GM12874 (cell line): Measurements from ENCODE around the gene C3AR1.

Experiments
- TF ChIP-seq, protein P1 (sequence below): IDR thresholded peaks from 2 replicates; pipeline ENCODE4 v1.5.1; 2011; ENCODE audit warnings: low read depth, mild to moderate bottlenecking, control low read depth, low read length, moderate library complexity; ENCODE audit not compliant: insufficient read depth

Gene C3AR1

DNA sequence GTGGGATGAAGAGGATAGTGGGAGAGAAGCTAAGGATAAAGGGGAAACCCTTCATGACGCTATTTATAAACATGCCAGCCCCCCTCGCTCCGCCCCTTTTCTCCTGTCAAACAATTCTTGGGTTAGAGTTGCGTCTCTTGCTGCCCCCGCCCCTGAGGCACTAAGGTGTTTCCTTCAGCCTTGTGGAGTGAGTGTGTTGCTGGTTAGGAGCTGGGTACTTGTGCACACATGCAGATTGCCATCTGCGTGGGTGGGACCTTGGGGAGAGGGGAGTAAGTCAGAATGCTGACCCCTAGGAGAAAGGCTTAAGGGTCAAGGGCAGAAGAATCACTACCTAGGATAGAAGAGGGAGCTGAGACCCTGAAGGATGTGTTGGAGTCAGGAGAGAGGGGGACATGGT lies 28.2 kb downstream of the C3AR1 start:
- TF ChIP-seq, protein P1, sequence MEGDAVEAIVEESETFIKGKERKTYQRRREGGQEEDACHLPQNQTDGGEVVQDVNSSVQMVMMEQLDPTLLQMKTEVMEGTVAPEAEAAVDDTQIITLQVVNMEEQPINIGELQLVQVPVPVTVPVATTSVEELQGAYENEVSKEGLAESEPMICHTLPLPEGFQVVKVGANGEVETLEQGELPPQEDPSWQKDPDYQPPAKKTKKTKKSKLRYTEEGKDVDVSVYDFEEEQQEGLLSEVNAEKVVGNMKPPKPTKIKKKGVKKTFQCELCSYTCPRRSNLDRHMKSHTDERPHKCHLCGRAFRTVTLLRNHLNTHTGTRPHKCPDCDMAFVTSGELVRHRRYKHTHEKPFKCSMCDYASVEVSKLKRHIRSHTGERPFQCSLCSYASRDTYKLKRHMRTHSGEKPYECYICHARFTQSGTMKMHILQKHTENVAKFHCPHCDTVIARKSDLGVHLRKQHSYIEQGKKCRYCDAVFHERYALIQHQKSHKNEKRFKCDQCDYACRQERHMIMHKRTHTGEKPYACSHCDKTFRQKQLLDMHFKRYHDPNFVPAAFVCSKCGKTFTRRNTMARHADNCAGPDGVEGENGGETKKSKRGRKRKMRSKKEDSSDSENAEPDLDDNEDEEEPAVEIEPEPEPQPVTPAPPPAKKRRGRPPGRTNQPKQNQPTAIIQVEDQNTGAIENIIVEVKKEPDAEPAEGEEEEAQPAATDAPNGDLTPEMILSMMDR: no peak

DNA sequence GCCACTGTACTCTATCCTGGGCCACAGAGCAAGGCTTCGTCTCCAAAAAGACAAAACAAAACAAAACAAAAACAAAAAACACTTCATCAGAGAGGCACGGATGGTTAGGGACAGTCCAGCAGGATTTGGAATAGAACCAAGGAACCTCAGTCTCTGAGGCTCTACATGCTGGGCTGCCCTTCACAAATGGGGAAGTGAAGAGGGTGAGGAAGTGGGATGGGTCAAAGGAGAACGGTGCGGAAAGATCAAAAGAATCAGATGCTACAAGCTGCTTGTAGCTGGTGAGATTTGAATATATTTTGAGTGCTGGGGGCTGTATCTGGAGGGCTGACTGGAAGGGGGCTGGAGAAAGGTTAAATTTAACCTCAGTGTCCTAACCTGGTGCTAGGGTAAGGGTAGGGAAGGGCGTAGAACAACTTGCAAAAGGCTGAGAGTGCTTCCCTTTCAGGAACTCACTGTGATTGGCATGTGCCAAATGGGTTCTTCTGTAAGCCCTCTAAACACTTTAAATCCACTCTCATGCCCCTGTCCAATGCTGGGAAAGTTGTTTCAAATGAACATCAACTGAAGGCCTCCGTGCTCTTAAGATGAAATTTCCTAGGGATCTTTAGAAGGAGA lies 29.0 kb downstream of the C3AR1 start:
- TF ChIP-seq, protein P1: no peak

DNA sequence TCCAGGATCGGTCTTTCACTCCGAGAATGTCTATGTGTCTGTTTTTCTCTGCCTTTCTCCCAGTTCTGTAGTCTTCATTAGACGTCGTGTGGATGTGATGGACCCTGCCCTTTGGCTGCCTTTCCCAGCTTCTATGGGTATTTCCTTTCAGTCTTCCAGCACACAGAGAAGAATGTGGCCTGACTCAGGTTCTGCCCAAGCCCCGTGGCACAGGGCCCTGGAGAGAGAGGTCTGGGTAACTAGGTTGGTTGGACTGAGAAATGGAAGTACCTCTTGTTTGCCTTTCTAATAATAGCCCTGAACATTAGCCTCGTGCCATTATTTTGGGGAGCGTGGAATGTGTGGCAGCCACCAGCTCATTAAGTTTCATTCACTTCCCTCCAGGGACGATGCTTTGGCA lies 29.8 kb downstream of the C3AR1 start:
- TF ChIP-seq, protein P1: no peak

DNA sequence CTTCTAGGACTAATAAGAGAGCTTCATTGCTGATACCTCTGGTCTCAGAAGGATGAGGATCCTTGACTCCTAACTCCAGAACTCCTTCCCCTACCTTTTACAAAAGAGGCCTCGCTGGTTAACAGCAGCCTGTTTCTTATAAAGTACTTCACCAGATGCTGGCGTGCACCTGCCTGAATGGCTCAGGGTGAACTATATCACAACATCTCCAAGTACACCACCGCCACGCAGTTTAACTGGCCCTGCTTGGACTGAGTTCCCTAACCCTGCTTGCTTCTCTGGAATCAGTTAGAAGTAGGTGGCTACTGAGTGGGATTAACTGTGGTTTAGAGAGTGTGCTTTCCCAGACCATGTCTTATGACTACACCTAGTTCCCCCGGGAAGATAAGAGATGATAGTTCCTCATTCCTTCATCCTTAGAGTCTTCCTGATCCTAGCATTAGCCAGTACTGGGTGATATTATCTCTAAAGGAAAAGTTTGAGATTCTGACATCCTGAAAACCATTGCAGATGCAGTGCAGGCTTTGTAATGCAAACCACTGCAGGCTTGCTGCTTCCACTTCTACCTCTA lies 30.6 kb downstream of the C3AR1 start:
- TF ChIP-seq, protein P1: no peak

DNA sequence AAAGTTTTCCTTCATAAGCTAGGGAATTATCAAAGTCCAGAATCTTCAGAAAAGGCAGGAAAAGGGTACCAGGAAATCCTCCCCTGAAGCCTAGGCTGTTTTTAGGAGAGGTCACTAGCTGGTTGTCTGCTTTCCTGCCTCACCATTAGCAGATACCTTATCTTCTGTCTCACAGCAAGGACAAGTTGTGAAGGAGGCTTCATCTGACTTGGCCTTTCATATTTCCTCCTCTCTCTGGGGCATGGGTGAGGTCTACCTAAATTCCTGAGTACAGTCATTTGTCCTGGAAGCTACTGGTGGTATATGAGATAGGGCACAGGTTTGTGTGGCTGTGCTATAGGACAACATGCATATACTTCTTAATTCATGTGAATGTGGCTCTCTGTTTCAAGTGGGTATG lies 31.4 kb downstream of the C3AR1 start:
- TF ChIP-seq, protein P1: no peak

DNA sequence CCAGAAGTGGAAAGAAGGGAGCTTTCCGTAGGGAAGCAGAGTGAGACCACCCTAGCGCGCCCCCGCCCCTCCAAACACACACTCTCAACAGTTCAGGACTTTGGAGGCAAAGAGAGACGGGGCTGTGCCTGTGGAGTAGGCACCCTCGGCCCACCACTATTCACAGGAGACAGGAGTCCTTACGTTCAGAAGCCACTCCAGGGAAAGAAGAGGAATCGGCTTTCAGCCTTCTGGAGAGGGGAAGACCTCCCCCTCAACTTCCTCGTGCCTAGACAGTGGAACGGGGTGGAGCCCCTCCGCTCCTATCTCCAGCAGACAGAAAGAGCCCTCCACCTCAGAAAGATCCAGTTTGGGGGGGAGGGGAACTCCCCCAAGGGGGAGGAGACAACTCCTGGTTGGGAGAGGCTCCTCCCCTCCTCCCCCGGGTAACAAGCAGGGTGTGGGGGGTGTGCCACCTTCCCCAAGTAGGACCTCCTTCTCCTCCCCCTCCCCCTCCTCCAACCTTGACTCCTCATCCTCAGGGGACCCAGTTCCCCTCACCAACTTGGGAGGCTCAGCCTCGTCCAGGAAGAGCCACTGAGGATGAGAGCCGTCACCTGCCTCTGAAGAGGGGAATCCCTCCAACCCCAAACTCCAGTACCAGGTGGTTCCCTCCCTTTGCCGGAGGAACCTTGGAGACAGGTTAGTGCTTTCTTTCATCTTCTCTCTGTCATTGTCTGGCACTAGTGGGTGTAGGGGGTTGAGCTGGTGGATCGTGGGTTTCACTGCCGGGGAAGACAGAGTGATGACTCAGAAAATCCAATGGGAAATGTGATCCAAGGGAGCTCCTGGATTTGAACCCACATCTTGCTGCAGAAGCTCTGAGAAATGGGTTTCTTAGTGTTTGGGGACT lies 32.8 kb downstream of the C3AR1 start:
- TF ChIP-seq, protein P1: no peak

DNA sequence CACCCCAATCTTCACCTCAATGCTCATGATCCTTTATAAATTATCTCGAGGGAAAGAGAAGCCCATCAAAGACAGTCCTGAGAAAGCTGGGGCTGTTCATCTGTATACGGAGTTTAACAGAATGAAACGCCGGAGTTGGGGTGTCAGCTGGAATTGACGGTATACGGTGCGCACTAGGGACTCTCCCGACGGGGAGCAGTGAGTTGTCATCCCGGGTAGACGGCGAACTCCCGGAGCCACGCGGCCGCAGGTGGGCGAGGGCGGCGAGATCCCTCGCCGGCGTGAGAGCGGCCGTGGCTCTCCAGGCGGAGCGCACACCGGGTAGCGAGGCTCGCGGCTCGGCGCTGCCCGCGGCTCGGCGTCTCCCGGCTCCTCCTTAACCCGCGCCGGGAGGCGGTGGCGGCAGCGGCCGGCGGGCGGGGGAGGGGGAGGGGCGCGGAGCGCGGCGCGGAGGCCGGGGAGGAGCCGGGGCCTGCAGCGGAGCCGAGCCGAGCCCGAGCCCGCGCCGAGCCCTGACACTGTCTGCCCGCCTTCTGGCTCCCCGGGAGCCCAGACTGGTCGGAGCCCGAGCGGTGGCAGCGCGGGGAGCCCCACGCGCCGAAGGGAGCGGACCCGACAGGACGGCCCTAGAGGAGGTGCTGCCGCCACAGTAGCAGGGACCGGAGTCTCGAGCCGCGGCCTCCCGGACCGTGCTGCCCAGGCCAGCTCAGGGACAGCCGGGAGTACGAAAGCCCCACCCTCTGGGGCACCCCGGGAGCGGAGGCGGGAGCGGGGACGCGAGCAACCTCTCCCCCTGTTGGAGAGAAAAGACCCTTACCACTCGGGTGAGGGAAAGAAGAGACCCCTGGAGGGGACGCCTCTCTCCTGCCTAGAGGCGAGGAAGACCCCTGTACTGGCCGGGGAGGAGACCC lies 33.7 kb downstream of the C3AR1 start, which contains the start of gene FOXJ2:
Gene FOXJ2, plus strand, starts transcription at position 475 of the 911 bp plus-strand sequence. CDS start 7,117 bp downstream, outside the sequence.
- TF ChIP-seq, protein P1: no peak
